ENCODE data around the gene FLOT2. TPM values are rescaled to one million over a fixed set of nuclear protein-coding genes. Genes with fewer than 3 reads are reported as not detected.

FLOT2 gene
- total RNA-seq, 1 experiment from 2014 or later, result 23.1 TPM

GRCh38 chr17:28916302-28916934 is 18.9 kb upstream of the FLOT2 start:
- Histone ChIP-seq H3K4me2 (ENCODE audit: low read length) (no peak overlapping the region), H3K9me3 (ENCODE audit: low read length) (no peaks in the 10 kb centered on the region), H4K20me1 (ENCODE audit: low read length) (no peaks in the 10 kb centered on the region), H3K27me3 (ENCODE audit: low read length) (no peaks in the 10 kb centered on the region), H2AFZ (ENCODE audit: low read length) (no peak overlapping the region), H3K4me1 (ENCODE audit: insufficient read depth, low read length) (no peaks in the 10 kb centered on the region), H3K4me3 (ENCODE audit: low read length) (no peak overlapping the region), H3F3A (ENCODE audit: low read length, unreplicated experiment) (peaks cover 4% of the 10 kb centered on the region), H3K27ac (ENCODE audit: low read length) (no peak overlapping the region), H3K9ac (ENCODE audit: low read length) (no peak overlapping the region), H3K9me2 (replicated peaks; ENCODE audit: low read length) (no peaks in the 10 kb centered on the region), H3K36me3 (ENCODE audit: low read depth, low read length) (peaks cover 59% of the 10 kb centered on the region), H3K79me2 (ENCODE audit: low read length) (no peaks in the 10 kb centered on the region)
- ChIA-PET CTCF (no interaction called here), POLR2A (ENCODE audit: unreplicated experiment) (interaction anchor here (0.6 to 0.7 kb wide), 2 partner anchors 13 to 35 kb away, joined by 4 to 5 read pairs; partner anchors contain the start of genes DHRS13 and PHF12)
- TF ChIP-seq CTCF (conservative IDR thresholded peaks at IDR 0.05; ENCODE audit: low read depth, low read length) (peak; percentile 67), EZH2 (IDR thresholded peaks at IDR 0.05; ENCODE audit: low read length, unreplicated experiment) (no peak)
- intact Hi-C loops (cut with micrococcal nuclease), result no loop called here
- ATAC-seq (peak; percentile 56), DNase-seq (no peak)
- no TSS peak for BruUV-seq (replicated peaks)

- H3K9me2 ChIP-seq (replicated peaks; ENCODE audit: low read length), result no peaks in the 10 kb centered on the region
- H3K9ac ChIP-seq (ENCODE audit: low read length), result no peak overlapping the region
- no peak for TF ChIP-seq EZH2phosphoT487 (IDR thresholded peaks at IDR 0.05; ENCODE audit: borderline replicate concordance, low read length)
- no peak for TF ChIP-seq CTCF (conservative IDR thresholded peaks at IDR 0.05; ENCODE audit: low read depth, low read length)
- peaks cover 4% of the 10 kb centered on the region for H3F3A ChIP-seq (ENCODE audit: low read length, unreplicated experiment)
- H3K36me3 ChIP-seq (ENCODE audit: low read depth, low read length), result peaks cover 62% of the 10 kb centered on the region
- H3K4me2 ChIP-seq (ENCODE audit: low read length), result no peak overlapping the region
- no peaks in the 10 kb centered on the region for H3K79me2 ChIP-seq (ENCODE audit: low read length)
- H4K20me1 ChIP-seq (ENCODE audit: low read length), result no peaks in the 10 kb centered on the region
- no TSS peak for BruUV-seq (replicated peaks)
- no peak overlapping the region for H3K27ac ChIP-seq (ENCODE audit: low read length)
- ChIA-PET CTCF (no interaction called here), POLR2A (ENCODE audit: unreplicated experiment) (no interaction called here)
- no peak overlapping the region for H3K4me3 ChIP-seq (ENCODE audit: low read length)
- peaks cover 12% of the 10 kb centered on the region for H3K4me1 ChIP-seq (ENCODE audit: insufficient read depth, low read length)
- intact Hi-C loops (cut with micrococcal nuclease), result no loop called here
- H3K27me3 ChIP-seq (ENCODE audit: low read length), result no peaks in the 10 kb centered on the region
- ATAC-seq (no peak), DNase-seq (no peak)
- H2AFZ ChIP-seq (ENCODE audit: low read length), result no peak overlapping the region
- H3K9me3 ChIP-seq (ENCODE audit: low read length), result no peaks in the 10 kb centered on the region
Measured at GRCh38 chr17:28912938-28913333, 15.4 kb upstream of the FLOT2 start.

- Histone ChIP-seq H3K9me3 (ENCODE audit: low read length) (no peaks in the 10 kb centered on the region), H4K20me1 (ENCODE audit: low read length) (no peaks in the 10 kb centered on the region), H3K79me2 (ENCODE audit: low read length) (no peaks in the 10 kb centered on the region), H3K4me1 (ENCODE audit: insufficient read depth, low read length) (peaks cover 12% of the 10 kb centered on the region), H2AFZ (ENCODE audit: low read length) (no peak overlapping the region), H3K27ac (ENCODE audit: low read length) (no peak overlapping the region), H3K4me2 (ENCODE audit: low read length) (no peak overlapping the region), H3K4me3 (ENCODE audit: low read length) (no peak overlapping the region), H3F3A (ENCODE audit: low read length, unreplicated experiment) (peaks cover 4% of the 10 kb centered on the region), H3K9ac (ENCODE audit: low read length) (no peak overlapping the region), H3K27me3 (ENCODE audit: low read length) (no peaks in the 10 kb centered on the region), H3K9me2 (replicated peaks; ENCODE audit: low read length) (no peaks in the 10 kb centered on the region), H3K36me3 (ENCODE audit: low read depth, low read length) (peaks cover 62% of the 10 kb centered on the region)
- CTCF ChIA-PET, result no interaction called here
- POLR2A ChIA-PET (ENCODE audit: unreplicated experiment), result no interaction called here
- TSS peak; percentile 13 for BruUV-seq (replicated peaks)
- ATAC-seq (no peak), DNase-seq (no peak)
- TF ChIP-seq EZH2 (IDR thresholded peaks at IDR 0.05; ENCODE audit: low read length, unreplicated experiment) (no peak), CTCF (conservative IDR thresholded peaks at IDR 0.05; ENCODE audit: low read depth, low read length) (peak; percentile 50; the same call in 1 of the 2 replicates), EZH2phosphoT487 (IDR thresholded peaks at IDR 0.05; ENCODE audit: borderline replicate concordance, low read length) (no peak)
- intact Hi-C loops (cut with micrococcal nuclease), result no loop called here
Measured at GRCh38 chr17:28912281-28912937, 14.9 kb upstream of the FLOT2 start.
